BLaER1 treated with 17β-estradiol and CSF1 and Interleukin-3, amounts not matched to agents 10 nM and 100 nM (cell line): ENCODE data around the gene PRKAB2.

ENCODE experiments used
- H3K27ac ChIP-seq, 11 experiments: shearing (Covaris generic); formaldehyde crosslinking; 2 replicates each; pipeline ENCODE4 v1.8.1; 2022
- H3K27me3 ChIP-seq, 11 experiments: shearing (Covaris generic); formaldehyde crosslinking; 2 replicates each; pipeline ENCODE4 v1.8.1; 2022
- H3K36me3 ChIP-seq, 11 experiments: shearing (Covaris generic); formaldehyde crosslinking; 2 replicates each; pipeline ENCODE4 v1.8.1; 2022
- H3K4me1 ChIP-seq, 10 experiments: shearing (Covaris generic); formaldehyde crosslinking; 2 replicates each; pipeline ENCODE4 v1.8.1; 2022
- H3K4me2 ChIP-seq, 11 experiments: shearing (Covaris generic); formaldehyde crosslinking; 2 replicates each; pipeline ENCODE4 v1.8.1; 2022
- H3K4me3 ChIP-seq, 10 experiments: shearing (Covaris generic); formaldehyde crosslinking; 2 replicates each; pipeline ENCODE4 v1.8.1; 2022
- H3K9ac ChIP-seq, 11 experiments: shearing (Covaris generic); formaldehyde crosslinking; 2 replicates each; pipeline ENCODE4 v1.8.1; 2022
- H3K9me3 ChIP-seq, 11 experiments: shearing (Covaris generic); formaldehyde crosslinking; replicated peaks in 1 of 11; 2 replicates each; pipeline ENCODE4 v1.8.1; 2022
- H4K20me1 ChIP-seq, 11 experiments: shearing (Covaris generic); formaldehyde crosslinking; 2 replicates each; pipeline ENCODE4 v1.8.1; 2022
- Cebpa-rat ChIP-seq, 11 experiments: shearing (Covaris generic); IDR thresholded peaks; 2 replicates each; pipeline ENCODE4 v1.8.1; 2022

The PRKAB2 gene

DNA sequence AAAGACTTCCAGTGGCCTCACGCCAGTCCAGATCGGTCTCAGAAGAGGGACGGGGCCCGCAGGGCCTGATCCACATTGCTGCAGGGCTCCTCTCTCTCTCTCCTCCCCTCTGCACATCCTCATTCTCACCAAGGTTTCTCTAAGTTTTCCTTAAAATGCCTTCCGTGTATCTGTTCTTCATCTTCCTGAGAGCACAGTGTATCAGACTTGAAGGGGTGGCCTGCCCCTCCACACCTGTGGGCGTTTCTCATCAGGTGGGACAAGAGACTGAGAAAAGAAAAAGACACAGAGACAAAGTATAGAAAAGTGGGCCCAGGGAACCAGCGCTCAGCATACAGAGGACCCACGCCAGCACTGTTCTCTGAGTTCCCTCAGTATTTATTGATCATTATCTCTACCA lies 66.4 kb downstream of the PRKAB2 start:
- Histone ChIP-seq H3K4me2 (no peak overlapping the region), H3K9ac (no peak overlapping the region), H3K27me3 (no peaks in the 10 kb centered on the region), H3K36me3 (no peaks in the 10 kb centered on the region), H4K20me1 (no peaks in the 10 kb centered on the region), H3K9me3 (no peaks in the 10 kb centered on the region), H3K27ac (no peak overlapping the region), H3K4me1 (peaks cover 0 to 14% (median 12%) of the 10 kb centered on the region in 10 experiments; a peak in 16 of 20 replicates), H3K4me3 (no peak overlapping the region)
- no peak for TF ChIP-seq Cebpa-rat (IDR thresholded peaks at IDR 0.05)
